K562 (cell line): ENCODE measurements around the gene SLC25A21. TPM values are rescaled to one million over a fixed set of nuclear protein-coding genes. Genes with fewer than 3 reads are reported as not detected.

ENCODE experiments used
- ATAC-seq: fragments of 200-7000 bp; cut with Tn5 transposase; 3 replicates; pipeline ENCODE4 v1.9.1; 2020; ENCODE audit warnings: moderate library complexity
- BruUV-seq: library from RNA; stranded (reverse); fragments of 400-500 nt; replicated peaks from 2 replicates; lab custom pipeline; 2021; lab: Mats Ljungman, UMichigan
- CTCF ChIA-PET: fragments of 300-600 bp; formaldehyde crosslinking; extraction: SDS; loops from one replicate; lab custom pipeline; 2021; ENCODE audit warnings: low intra/inter-chr PET ratio; lab: Yijun Ruan, JAX
- POLR2A ChIA-PET: fragments of 300-600, 350-650 bp; sonication (Branson Sonifier 250); formaldehyde crosslinking; extraction: SDS; loops from one replicate; lab custom pipeline; 2021; ENCODE audit warnings: antibody characterized with exemption, inconsistent platforms; lab: Yijun Ruan, JAX
- DNase-seq, 4 experiments: peaks; one replicate each; pipeline versions ENCODE4 v3.0.0 to v3.0.0-alpha.2; 2011 to 2018; ENCODE audit warnings: low spot score in 3 of 4, mixed read lengths in 3 of 4; ENCODE audit errors: extremely low read depth in 1 of 4
- FAIRE-seq: peaks from 2 replicates; lab custom pipeline; 2011; peaks lifted over from hg19 to GRCh38; lab: Jason Lieb, UNC
- H2AFZ ChIP-seq: 2 replicates; pipeline ENCODE4 v1.6.0; 2011; ENCODE audit warnings: low read depth, low read length, control low read depth, inconsistent platforms
- H3K27ac ChIP-seq: fragments of 200-600 bp; 3 replicates; pipeline ENCODE4 v1.8.0; 2011; ENCODE audit warnings: low read depth, mild to moderate bottlenecking, control low read depth, inconsistent platforms, low read length, moderate library complexity, mixed read lengths; ENCODE audit errors: extremely low read depth
- H3K27me3 ChIP-seq, 2 experiments: fragments of 300-600 bp in 1 of 2; 2 replicates in 1 of 2; 3 replicates in 1 of 2; pipeline versions ENCODE4 v1.6.0 to v1.8.0; 2011; ENCODE audit warnings: inconsistent platforms in 2 of 2, low read length in 2 of 2, mild to moderate bottlenecking in 1 of 2, mixed read lengths in 1 of 2, moderate library complexity in 1 of 2; ENCODE audit not compliant: control insufficient read depth in 2 of 2, insufficient read depth in 2 of 2
- H3K36me3 ChIP-seq: fragments of 300-600 bp; 3 replicates; pipeline ENCODE4 v1.8.0; 2011; ENCODE audit warnings: mild to moderate bottlenecking, low read length, inconsistent platforms; ENCODE audit not compliant: control insufficient read depth, insufficient read depth
- H3K4me1 ChIP-seq, 2 experiments: fragments of 200-600 bp in 1 of 2; replicated peaks in 1 of 2; 2 replicates in 1 of 2; 3 replicates in 1 of 2; pipeline versions ENCODE4 v1.5.1 to v1.8.0; 2011; ENCODE audit warnings: inconsistent platforms in 2 of 2, low read length in 2 of 2, mild to moderate bottlenecking in 1 of 2, mixed read lengths in 1 of 2, moderate library complexity in 1 of 2; ENCODE audit not compliant: control insufficient read depth in 2 of 2, insufficient read depth in 2 of 2
- H3K4me2 ChIP-seq: 2 replicates; pipeline ENCODE4 v1.6.1; 2011; ENCODE audit warnings: low read length, control low read depth, inconsistent platforms, mixed read lengths; ENCODE audit not compliant: insufficient read depth
- H3K4me3 ChIP-seq: fragments of 200-600 bp; sonication (generic), shearing (Covaris generic); 2 replicates; pipeline ENCODE4 v1.5.1; 2016; ENCODE audit warnings: control low read depth, inconsistent platforms
- H3K79me2 ChIP-seq: fragments of 200-600 bp; 3 replicates; pipeline ENCODE4 v1.8.0; 2011; ENCODE audit warnings: low read length, inconsistent platforms; ENCODE audit not compliant: control insufficient read depth, insufficient read depth
- H3K9ac ChIP-seq, 2 experiments: 2 replicates each; pipeline versions ENCODE4 v1.6.0 to v1.6.1; 2011; ENCODE audit warnings: low read depth in 2 of 2, low read length in 2 of 2, control low read depth in 1 of 2, inconsistent platforms in 1 of 2, mild to moderate bottlenecking in 1 of 2, mixed read lengths in 1 of 2; ENCODE audit not compliant: insufficient read depth in 1 of 2
- H3K9me1 ChIP-seq: one replicate; pipeline ENCODE4 v1.6.0; 2011; ENCODE audit warnings: inconsistent platforms, mild to moderate bottlenecking, low read length, moderate library complexity; ENCODE audit not compliant: control insufficient read depth, insufficient read depth
- H3K9me3 ChIP-seq: replicated peaks from 2 replicates; pipeline ENCODE4 v1.5.1; 2011; ENCODE audit warnings: low read depth, low read length, inconsistent platforms; ENCODE audit not compliant: control insufficient read depth, insufficient read depth
- H4K20me1 ChIP-seq: replicated peaks from 2 replicates; pipeline ENCODE4 v1.6.1; 2011; ENCODE audit warnings: low read length, inconsistent platforms, mixed read lengths; ENCODE audit not compliant: control insufficient read depth, insufficient read depth
- BMI1 ChIP-seq: fragments of 150-350 bp; IDR thresholded peaks from 2 replicates; pipeline ENCODE4 v1.6.1; 2014; ENCODE audit warnings: low read length
- CREB1 ChIP-seq, 2 experiments: sonication (generic) in 1 of 2; formaldehyde crosslinking in 1 of 2; IDR thresholded peaks; 2 replicates each; pipeline versions ENCODE4 v1.6.1 to v1.8.0; 2012 to 2022; ENCODE audit warnings: inconsistent platforms in 1 of 2, mild to moderate bottlenecking in 1 of 2, missing genetic modification reagents in 1 of 2, moderate library complexity in 1 of 2
- CXXC5 ChIP-seq: fragments of 250-450 bp; sonication (Bioruptor Pico); IDR thresholded peaks from 2 replicates; pipeline ENCODE4 v1.8.0; 2022; ENCODE audit warnings: inconsistent platforms, mild to moderate bottlenecking, moderate library complexity
- MIER1 ChIP-seq: fragments of 450-650 bp; IDR thresholded peaks from 2 replicates; pipeline ENCODE4 v1.6.1; 2016; ENCODE audit warnings: antibody characterized with exemption, mild to moderate bottlenecking, low read depth
- NFIC ChIP-seq: fragments of 450-650 bp; IDR thresholded peaks from 2 replicates; pipeline ENCODE4 v1.6.1; 2017; ENCODE audit warnings: mild to moderate bottlenecking, inconsistent platforms
- NR2F6 ChIP-seq: fragments of 450-650 bp; formaldehyde crosslinking; IDR thresholded peaks from 2 replicates; pipeline ENCODE4 v1.4.0; 2020; ENCODE audit warnings: mild to moderate bottlenecking
- POLR2AphosphoS5 ChIP-seq: IDR thresholded peaks from 2 replicates; pipeline ENCODE4 v1.6.1; 2011; ENCODE audit warnings: mild to moderate bottlenecking, low read depth, low read length, moderate library complexity; ENCODE audit not compliant: control insufficient read depth, insufficient read depth
- RAD51 ChIP-seq: fragments of 450-650 bp; IDR thresholded peaks from 2 replicates; pipeline ENCODE4 v1.7.1; 2016; ENCODE audit warnings: low read depth, mild to moderate bottlenecking, borderline replicate concordance
- RFX7 ChIP-seq: fragments of 250-450 bp; sonication (Bioruptor Pico); IDR thresholded peaks from 2 replicates; pipeline ENCODE4 v1.5.1; 2021; ENCODE audit warnings: mild to moderate bottlenecking
- SMAD3 ChIP-seq: fragments of 450-650 bp; formaldehyde crosslinking; conservative IDR thresholded peaks from 2 replicates; pipeline ENCODE4 v1.4.0; 2020; ENCODE audit warnings: mild to moderate bottlenecking
- TEAD2 ChIP-seq: fragments of 450-650 bp; IDR thresholded peaks from 2 replicates; pipeline ENCODE4 v1.6.1; 2016; ENCODE audit warnings: missing genetic modification characterization, control low read depth, missing compliant biosample characterization
- TFE3 ChIP-seq: fragments of 450-650 bp; formaldehyde crosslinking; IDR thresholded peaks from 2 replicates; pipeline ENCODE4 v1.4.0; 2020; ENCODE audit warnings: mild to moderate bottlenecking, mixed read lengths
- ZNF445 ChIP-seq: fragments of 250-450 bp; sonication (Bioruptor Pico); IDR thresholded peaks from 2 replicates; pipeline ENCODE4 v1.4.0; 2020; ENCODE audit warnings: low read depth, mild to moderate bottlenecking, moderate library complexity
- WGBS: fragments of 100-300 bp; shearing (Covaris generic); methylation state at CpG from one replicate; pipeline ENCODE4 v1.1.6; 2016; ENCODE audit warnings: low coverage, mixed read lengths; ENCODE audit not compliant: insufficient coverage; ENCODE audit errors: missing lambda C conversion rate; 5-methylcytosine and 5-hydroxymethylcytosine counted together
- in situ Hi-C: fragments of 300-500 bp; cut with MboI; formaldehyde crosslinking; loops from 4 replicates; pipeline ENCODE4 v1.15.0; 2018; ENCODE audit warnings: inconsistent platforms, mixed read lengths
- intact Hi-C: fragments of 100-400 bp; cut with micrococcal nuclease; formaldehyde crosslinking; loops from 2 replicates; pipeline ENCODE4 v1.14.2; 2022
- polyA plus RNA-seq, 8 experiments: library from polyadenylated mRNA; depleted of rRNA in 4 of 8; stranded (reverse) in 5 of 8; unstranded in 3 of 8; fragments of >200 nt; fragmentation: Nextera tagmentation in 2 of 8; fragmentation: Illumina TruSeq in 1 of 8; extraction: Ambion mirVana in 2 of 8; extraction: Trizol in 1 of 8; gene quantifications; 2 replicates each; pipeline versions ENCODE4 v1.2.1 to v1.2.3, GENCODE V29; 2011 to 2014; ENCODE audit warnings: inconsistent platforms in 1 of 8, missing spikeins in 1 of 8
- total RNA-seq, 7 experiments: library from RNA; depleted of rRNA in 6 of 7; stranded (reverse); fragments of >200 nt in 6 of 7; fragmentation: Illumina TruSeq in 2 of 7; extraction: Trizol in 2 of 7; gene quantifications; 2 replicates each; pipeline versions ENCODE4 v1.2.1 to v1.2.3, GENCODE V29; 2011 to 2021; ENCODE audit warnings: low replicate concordance in 1 of 7

SLC25A21 gene
- total and polyA plus RNA-seq, 9 of the 15 experiments (the other 6 are each of a cell fraction or from before 2014, with no cell fraction given), result 15.2 to 46.7 (median 28.7) TPM

- Histone ChIP-seq H3K79me2 (peaks cover 21% of the 10 kb centered on the region), H2AFZ (no peak overlapping the region), H3K27ac (no peak overlapping the region), H3K9ac (no peak overlapping the region), H3K4me3 (no peak overlapping the region), H4K20me1 (no peaks in the 10 kb centered on the region), H3K9me3 (no peaks in the 10 kb centered on the region), H3K27me3 (no peaks in the 10 kb centered on the region), H3K9me1 (no peaks in the 10 kb centered on the region), H3K4me2 (no peak overlapping the region), H3K4me1 (peaks cover 0 to 22% of the 10 kb centered on the region in 2 experiments; a peak in 2 of 5 replicates), H3K36me3 (no peaks in the 10 kb centered on the region)
- no peak for DNase-seq
- intact Hi-C loops (no loop called here), in situ Hi-C loops (no loop called here)
- ATAC-seq, result no peak
- no TSS peak for BruUV-seq
- POLR2A ChIA-PET, result no interaction called here
- CTCF ChIA-PET, result no interaction called here
- 58% methylated on average over 4 of the region's 5 CpGs for WGBS
- no peak for FAIRE-seq
- TF ChIP-seq TEAD2, result no peak
- peak; percentile 45 for TF ChIP-seq TFE3 (CRISPR knock-in tag)
- TF ChIP-seq NR2F6 (CRISPR knock-in tag), result no peak
- peak; percentile 33; the same call in 1 of the 2 replicates for TF ChIP-seq RAD51
- no peak for TF ChIP-seq POLR2AphosphoS5
- TF ChIP-seq CXXC5 (CRISPR knock-in tag), result no peak
- TF ChIP-seq CREB1 (IDR thresholded peaks at IDR 0.05), result no peak
- no peak for TF ChIP-seq CREB1 (CRISPR knock-in tag; IDR thresholded peaks at IDR 0.05)
- peak; percentile 58 for TF ChIP-seq NFIC
- no peak for TF ChIP-seq MIER1
- no peak for TF ChIP-seq SMAD3 (CRISPR knock-in tag)
- no peak for TF ChIP-seq RFX7 (CRISPR knock-in tag)
- TF ChIP-seq ZNF445 (CRISPR knock-in tag), result no peak
- no peak for TF ChIP-seq BMI1
Observed at GRCh38 chr14:37093364-37093763, 79.0 kb downstream of the SLC25A21 start.
